Measurements from ENCODE around the gene KXD1. TPM values are rescaled to one million over a fixed set of nuclear protein-coding genes. Genes with fewer than 3 reads are reported as not detected.

KXD1 gene
- total and polyA plus RNA-seq, 10 of the 15 experiments (the other 5 are each of a cell fraction or from before 2014, with no cell fraction given): 27.5 to 209 (median 129) TPM

GRCh38 chr19:18588611-18589379 is 31.1 kb downstream of the KXD1 start, which contains the start of gene REX1BD (continued):
- TF ChIP-seq SKIL (IDR thresholded peaks at IDR 0.05; ENCODE audit: low read depth, poor library complexity, severe bottlenecking) (no peak), NFIC (IDR thresholded peaks at IDR 0.05; ENCODE audit: low read depth, low read length) (no peak), WRNIP1 (IDR thresholded peaks at IDR 0.05; ENCODE audit: borderline replicate concordance, low read depth, low read length) (no peak), CBFB (IDR thresholded peaks at IDR 0.05; ENCODE audit: low read depth) (no peak), SIX5 (IDR thresholded peaks at IDR 0.05; ENCODE audit: low read depth, low read length, severe bottlenecking) (peak; percentile 15), POLR2AphosphoS2 (IDR thresholded peaks at IDR 0.05; ENCODE audit: low read depth, low read length) (peak; percentile 72; the same call in 1 of the 2 replicates), NKRF (conservative IDR thresholded peaks at IDR 0.05) (peak; percentile 73), SMARCA5 (IDR thresholded peaks at IDR 0.05) (peak; percentile 100), NR2C1 (IDR thresholded peaks at IDR 0.05) (no peak), NR2F1 (conservative IDR thresholded peaks at IDR 0.05) (peak; percentile 58), ZBTB11 (CRISPR knock-in tag; IDR thresholded peaks at IDR 0.05) (no peak), SPI1 (IDR thresholded peaks at IDR 0.05; ENCODE audit: borderline replicate concordance, insufficient read depth, low read depth, low read length) (peak; percentile 31; the same call in 1 of the 2 replicates), TBL1XR1 (IDR thresholded peaks at IDR 0.05; ENCODE audit: low read depth, low read length) (peak; percentile 24; the same call in 1 of the 2 replicates), USF1 (IDR thresholded peaks at IDR 0.05; ENCODE audit: borderline replicate concordance, extremely low read length, insufficient read depth, low read depth, low read length) (no peak), ETV6 (conservative IDR thresholded peaks at IDR 0.05 in 1 of 2, IDR thresholded peaks at IDR 0.05 in 1 of 2; ENCODE audit: borderline replicate concordance in 1 of 2, low read depth in 1 of 2) (no peak; a peak in 1 of 4 replicates), EP300 (IDR thresholded peaks at IDR 0.05; ENCODE audit: borderline replicate concordance in 1 of 2, control insufficient read depth in 1 of 2, low read depth in 2 of 2, low read length in 2 of 2) (0 out of 4 replicates have a peak, but pooled peaks of 1 of the 2 experiments have one; percentile 3)
